B cell (primary cell): Measurements from ENCODE around the gene ZNF821.

Experiments
- CTCF ChIP-seq: fragments of 200-600 bp; IDR thresholded peaks from one replicate; pipeline ENCODE4 v1.8.0; 2022; ENCODE audit warnings: antibody characterized with exemption, mild to moderate bottlenecking
- EZH2 ChIP-seq: IDR thresholded peaks from 2 replicates; pipeline ENCODE4 v1.6.1; 2012; ENCODE audit warnings: borderline replicate concordance, low read depth, mild to moderate bottlenecking, moderate library complexity, low read length; ENCODE audit not compliant: insufficient read depth, poor library complexity, severe bottlenecking

DNA sequence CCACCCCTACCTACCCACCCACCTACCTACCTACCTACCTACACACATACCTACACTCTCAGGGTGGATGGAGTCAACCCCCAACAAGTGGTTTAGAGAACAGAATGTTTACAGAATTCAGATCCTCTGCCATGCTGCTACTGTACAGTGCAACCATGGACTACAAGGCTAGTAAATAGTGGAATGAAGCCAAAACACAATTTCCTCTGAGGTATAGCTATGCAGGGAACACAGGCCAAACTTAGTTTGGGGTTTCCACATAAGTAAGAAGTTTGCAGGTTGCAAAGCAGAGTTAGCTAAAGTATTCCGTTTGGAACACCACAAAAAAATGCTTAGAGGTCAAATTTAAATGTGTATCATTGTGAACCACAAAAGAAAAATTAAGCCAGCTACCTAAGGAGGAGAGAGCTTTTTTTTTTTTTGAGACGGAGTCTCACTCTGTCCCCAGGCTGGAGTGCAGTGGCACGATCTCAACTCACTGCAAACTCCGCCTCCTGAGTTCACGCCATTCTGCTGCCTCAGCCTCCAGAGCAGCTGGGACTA is 72.7 kb downstream of the ZNF821 start:
- TF ChIP-seq CTCF (no peak), EZH2 (no peak)
